SK-N-SH treated with all-trans-retinoic acid at 6 μM for 48 hours (cell line): ENCODE data around the gene AAGAB.

ENCODE experiments used
- ATAC-seq: fragments of 200-7000 bp; cut with Tn5 transposase; 3 replicates; pipeline ENCODE4 v1.9.1; 2020; ENCODE audit warnings: mild to moderate bottlenecking, moderate library complexity
- ARNTL ChIP-seq: fragments of 450-650 bp; formaldehyde crosslinking; IDR thresholded peaks from 2 replicates; pipeline ENCODE4 v1.5.0; 2020; ENCODE audit warnings: low read depth, mild to moderate bottlenecking, moderate library complexity, borderline replicate concordance
- BACH2 ChIP-seq: fragments of 250-450 bp; sonication (Bioruptor Pico); IDR thresholded peaks from 2 replicates; pipeline ENCODE4 v1.9.0; 2021; ENCODE audit warnings: mild to moderate bottlenecking, borderline replicate concordance
- CREB5 ChIP-seq: fragments of 250-450 bp; sonication (Bioruptor Pico); IDR thresholded peaks from 2 replicates; pipeline ENCODE4 v1.5.1; 2020; ENCODE audit warnings: low read depth, mild to moderate bottlenecking, moderate library complexity
- CSDC2 ChIP-seq: fragments of 250-450 bp; sonication (Bioruptor Pico); IDR thresholded peaks from 2 replicates; pipeline ENCODE4 v1.5.0; 2020; ENCODE audit warnings: mild to moderate bottlenecking, moderate library complexity
- CSRNP3 ChIP-seq: fragments of 250-450 bp; sonication (Bioruptor Pico); IDR thresholded peaks from 2 replicates; pipeline ENCODE4 v1.5.1; 2021; ENCODE audit warnings: mild to moderate bottlenecking, moderate library complexity
- GLIS3 ChIP-seq: fragments of 250-450 bp; sonication (Bioruptor Pico); IDR thresholded peaks from 2 replicates; pipeline ENCODE4 v1.5.0; 2020; ENCODE audit warnings: mild to moderate bottlenecking, moderate library complexity
- ISL1 ChIP-seq: fragments of 250-450 bp; sonication (Bioruptor Pico); IDR thresholded peaks from 2 replicates; pipeline ENCODE4 v2.1.2; 2022; ENCODE audit warnings: mild to moderate bottlenecking, moderate library complexity
- OSR1 ChIP-seq: fragments of 250-450 bp; sonication (Bioruptor Pico); IDR thresholded peaks from 2 replicates; pipeline ENCODE4 v1.8.0; 2022; ENCODE audit warnings: moderate library complexity, mild to moderate bottlenecking, inconsistent platforms
- PATZ1 ChIP-seq: fragments of 250-450 bp; sonication (Bioruptor Pico); IDR thresholded peaks from 2 replicates; pipeline ENCODE4 v1.8.0; 2020; ENCODE audit warnings: mild to moderate bottlenecking, moderate library complexity, borderline replicate concordance
- POU6F1 ChIP-seq: fragments of 250-450 bp; sonication (Bioruptor Pico); IDR thresholded peaks from 2 replicates; pipeline ENCODE4 v1.8.0; 2021; ENCODE audit warnings: low read depth, mild to moderate bottlenecking, moderate library complexity, borderline replicate concordance
- PPARA ChIP-seq: fragments of 250-450 bp; sonication (Bioruptor Pico); IDR thresholded peaks from 2 replicates; pipeline ENCODE4 v1.5.0; 2020; ENCODE audit warnings: mild to moderate bottlenecking, borderline replicate concordance
- RARB ChIP-seq: fragments of 250-450 bp; sonication (Bioruptor Pico); IDR thresholded peaks from 2 replicates; pipeline ENCODE4 v1.8.0; 2021; ENCODE audit warnings: mild to moderate bottlenecking, moderate library complexity
- SNAI2 ChIP-seq: fragments of 250-450 bp; sonication (Bioruptor Pico); IDR thresholded peaks from 2 replicates; pipeline ENCODE4 v1.5.0; 2020; ENCODE audit warnings: mild to moderate bottlenecking, moderate library complexity
- TCF4 ChIP-seq: fragments of 250-450 bp; sonication (Bioruptor Pico); IDR thresholded peaks from 2 replicates; pipeline ENCODE4 v1.8.0; 2021; ENCODE audit warnings: mild to moderate bottlenecking, moderate library complexity, borderline replicate concordance
- TOX ChIP-seq: fragments of 250-450 bp; sonication (Bioruptor Pico); IDR thresholded peaks from 2 replicates; pipeline ENCODE4 v1.8.0; 2021; ENCODE audit warnings: mild to moderate bottlenecking, moderate library complexity, borderline replicate concordance
- ZC3H10 ChIP-seq: fragments of 250-450 bp; sonication (Bioruptor Pico); IDR thresholded peaks from 2 replicates; pipeline ENCODE4 v1.5.1; 2021; ENCODE audit warnings: mild to moderate bottlenecking, moderate library complexity
- ZFP3 ChIP-seq: fragments of 250-450 bp; sonication (Bioruptor Pico); IDR thresholded peaks from 2 replicates; pipeline ENCODE4 v1.5.0; 2020; ENCODE audit warnings: mild to moderate bottlenecking, moderate library complexity
- ZFP30 ChIP-seq: fragments of 450-650 bp; formaldehyde crosslinking; IDR thresholded peaks from 2 replicates; pipeline ENCODE4 v1.5.0; 2022; ENCODE audit warnings: mild to moderate bottlenecking, moderate library complexity
- ZNF565 ChIP-seq: fragments of 450-650 bp; formaldehyde crosslinking; conservative IDR thresholded peaks from 2 replicates; pipeline ENCODE4 v1.5.0; 2020; ENCODE audit warnings: low read depth, mild to moderate bottlenecking, moderate library complexity
- ZNF70 ChIP-seq: fragments of 450-650 bp; formaldehyde crosslinking; IDR thresholded peaks from 2 replicates; pipeline ENCODE4 v1.5.0; 2020; ENCODE audit warnings: mild to moderate bottlenecking, moderate library complexity
- ZNF8 ChIP-seq: fragments of 450-650 bp; formaldehyde crosslinking; IDR thresholded peaks from 2 replicates; pipeline ENCODE4 v1.5.0; 2020; ENCODE audit warnings: mild to moderate bottlenecking, moderate library complexity

Gene AAGAB

GRCh38 chr15:67184208-67184925 lies 70.1 kb downstream of the AAGAB start:
- TF ChIP-seq PATZ1 (CRISPR knock-in tag) (no peak), TCF4 (CRISPR knock-in tag) (no peak), CREB5 (no peak), GLIS3 (no peak)
- TF ChIP-seq, all 23 proteins: peak for 0

GRCh38 chr15:67183443-67184169 lies 70.9 kb downstream of the AAGAB start:
- peak; percentile 33 for ATAC-seq
- TF ChIP-seq TOX (CRISPR knock-in tag) (no peak), BACH2 (no peak), ISL1 (CRISPR knock-in tag) (no peak), POU6F1 (CRISPR knock-in tag) (no peak), CSDC2 (no peak), GLIS3 (no peak), ZNF565 (CRISPR knock-in tag) (no peak), ZFP3 (CRISPR knock-in tag) (no peak), ZC3H10 (CRISPR knock-in tag) (no peak), CREB5 (no peak), PPARA (CRISPR knock-in tag) (no peak), SNAI2 (CRISPR knock-in tag) (no peak), CSRNP3 (CRISPR knock-in tag) (no peak), PATZ1 (CRISPR knock-in tag) (no peak), OSR1 (no peak), ARNTL (CRISPR knock-in tag) (no peak), RARB (no peak), ZNF70 (CRISPR knock-in tag) (no peak)

More at GRCh38 chr15:67184208-67184925, 70.1 kb downstream of the AAGAB start:
- no peak for ATAC-seq

- ATAC-seq, result no peak
- TF ChIP-seq ZFP30 (no peak), ISL1 (CRISPR knock-in tag) (no peak), ZNF565 (CRISPR knock-in tag) (no peak), ZNF8 (CRISPR knock-in tag) (no peak), CSDC2 (no peak), SNAI2 (CRISPR knock-in tag) (no peak), OSR1 (no peak), TOX (CRISPR knock-in tag) (no peak)
These were observed 73.2 kb downstream of the AAGAB start for GRCh38 chr15:67181221-67181639.
